ENCODE data around the gene NIN.

The NIN gene

DNA sequence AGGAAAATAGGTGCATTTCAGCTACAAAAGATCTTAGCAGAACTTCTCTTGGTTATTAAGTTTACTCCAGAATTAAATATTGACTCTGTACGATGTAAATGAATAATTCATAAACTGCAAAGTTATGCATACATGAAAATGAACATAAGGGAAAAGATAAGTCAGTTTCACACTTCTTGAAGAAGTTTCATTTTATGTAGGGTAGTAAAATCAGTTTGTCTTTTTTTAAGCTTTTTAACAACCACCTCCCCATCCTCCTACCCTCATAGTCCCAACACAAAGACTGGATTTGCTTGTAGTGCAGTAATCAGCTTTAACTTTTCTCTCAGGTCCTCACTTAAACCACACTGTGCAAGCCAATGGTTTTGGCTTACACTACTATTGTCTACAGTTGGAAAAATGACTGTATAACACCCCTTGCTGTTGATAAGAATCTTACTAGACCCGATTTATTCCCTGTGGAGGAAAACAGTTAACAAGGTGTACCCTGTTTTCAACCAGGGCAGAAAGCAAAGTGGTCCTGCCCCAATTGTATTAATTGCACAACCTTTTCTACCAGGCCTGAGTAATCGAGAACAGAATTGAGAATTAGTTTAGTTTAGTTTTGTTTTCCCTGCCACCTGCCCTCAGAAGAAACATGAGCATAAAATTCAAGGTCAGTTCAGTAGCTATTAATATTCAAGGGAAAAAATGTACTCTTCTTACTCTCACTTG lies 44.1 kb downstream of the NIN start:
- DNase-seq: no peak

DNA sequence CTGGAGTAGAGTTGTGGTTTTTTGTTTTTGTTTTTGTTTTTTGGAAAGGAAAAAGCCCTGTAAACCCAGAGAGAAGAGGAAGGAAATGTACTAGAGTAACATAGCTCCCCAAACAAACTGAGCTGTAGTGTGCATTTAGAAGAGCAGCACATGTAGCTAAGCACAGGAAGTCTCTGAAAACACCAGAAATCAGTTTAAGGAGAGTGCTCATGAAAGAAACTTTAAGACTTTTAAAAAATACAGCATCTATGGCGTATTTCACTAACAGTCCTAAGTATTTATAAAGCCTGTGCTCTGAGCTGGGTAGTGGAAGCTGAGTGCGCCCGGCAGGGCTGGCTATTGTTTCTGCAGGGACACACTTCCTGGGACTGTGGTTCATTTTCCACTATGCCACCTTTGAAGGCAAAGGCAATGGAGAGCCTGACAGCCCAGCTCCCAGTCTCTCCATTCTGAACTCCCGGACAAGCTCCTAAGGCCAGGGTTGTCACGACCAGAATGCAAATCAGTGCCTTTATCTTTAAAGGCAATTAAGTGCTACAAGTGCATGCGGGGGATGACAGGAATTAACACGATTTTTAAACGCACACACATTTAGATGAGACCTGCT lies 45.4 kb downstream of the NIN start:
- DNase-seq: no peak

DNA sequence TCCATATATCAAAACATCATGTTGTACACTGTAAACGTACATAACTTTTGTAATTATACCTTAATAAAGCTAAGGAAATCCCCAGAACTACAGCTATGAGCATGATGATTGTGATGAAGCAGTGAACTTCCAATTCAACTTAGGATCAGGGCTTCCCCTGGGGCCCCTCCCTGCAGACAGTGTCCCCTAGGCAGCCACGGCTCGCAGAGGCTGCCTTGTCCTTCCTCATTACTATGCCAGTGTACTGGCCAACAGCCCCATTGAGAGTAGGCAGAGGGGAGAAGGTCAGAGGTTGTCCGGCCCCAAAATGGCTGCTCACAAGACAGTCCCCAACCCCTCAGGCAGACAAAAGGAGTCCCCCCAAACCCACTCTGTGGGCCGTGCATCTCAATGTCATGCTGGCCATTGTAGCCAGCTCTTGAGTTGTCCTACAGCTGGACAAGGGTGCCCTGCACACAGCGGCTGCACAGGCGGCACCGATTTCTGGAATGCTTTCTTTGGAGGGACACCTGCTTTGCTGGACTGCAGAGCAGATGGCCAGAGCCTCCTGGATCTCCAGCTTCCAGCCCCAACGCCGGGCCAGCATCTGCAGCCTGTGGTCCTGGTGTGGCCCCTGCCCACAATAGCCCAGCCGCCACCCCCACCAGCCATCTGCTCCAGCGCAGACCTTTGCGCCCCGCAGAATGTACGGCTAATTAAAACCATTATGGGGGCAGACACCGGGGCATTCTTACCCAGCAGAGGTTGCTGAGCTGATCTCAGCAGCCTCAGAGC lies 46.1 kb downstream of the NIN start:
- DNase-seq: no peak

GRCh38 chr14:50783563-50783962 lies 47.4 kb downstream of the NIN start:
- DNase-seq: no peak

DNA sequence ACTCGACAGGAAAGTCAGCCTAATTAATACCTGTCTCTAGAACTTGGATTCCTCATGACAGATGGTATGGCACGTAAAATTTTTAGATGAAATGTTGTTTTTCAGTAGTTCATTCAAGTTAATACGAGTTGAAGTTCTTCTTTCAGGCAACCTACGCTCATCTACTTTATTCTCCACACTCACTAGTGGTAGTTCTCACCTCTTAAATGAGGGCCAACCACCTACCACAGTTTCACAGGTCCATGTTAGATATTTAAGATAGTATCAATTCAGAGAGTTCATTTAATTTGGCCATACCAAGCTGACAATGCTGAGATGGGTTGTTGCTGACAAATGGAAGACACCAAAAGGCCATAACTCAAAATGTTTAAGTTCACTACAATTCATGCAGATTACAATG lies 50.6 kb downstream of the NIN start:
- DNase-seq: no peak

DNA sequence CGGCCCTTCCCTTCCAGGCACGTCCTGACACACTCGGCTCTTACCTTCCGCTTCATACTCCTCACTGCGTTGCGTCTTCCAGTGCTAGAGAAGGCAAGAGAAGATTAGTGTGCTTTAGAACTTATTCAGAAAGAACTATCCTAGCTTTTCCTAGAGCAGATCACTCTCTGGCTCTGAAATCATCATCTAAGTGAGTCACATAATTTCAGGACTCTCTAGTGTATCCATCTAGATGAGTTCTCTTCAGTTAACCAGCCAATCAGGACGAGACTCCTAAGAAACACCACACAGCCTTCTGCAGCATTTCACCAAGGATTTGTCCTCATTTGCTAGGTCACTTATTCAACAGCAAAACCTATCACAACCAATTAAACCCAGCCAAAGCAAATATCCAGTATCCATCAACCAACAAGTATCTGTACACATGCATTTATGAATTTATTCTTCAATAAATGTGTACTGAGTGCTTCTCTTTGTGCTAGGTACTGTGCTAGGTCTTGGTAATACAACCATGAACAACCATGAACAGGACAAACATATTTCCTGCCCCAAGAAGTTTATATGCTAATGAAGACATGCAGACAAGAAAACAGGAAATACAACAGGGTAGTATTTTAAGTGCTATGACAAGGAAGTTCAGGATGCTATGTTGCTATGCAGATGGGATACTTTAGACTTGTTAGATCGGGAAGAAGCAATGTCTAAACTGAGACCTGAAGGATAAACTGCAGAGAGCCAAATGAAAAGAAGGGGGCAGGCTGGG lies 52.1 kb downstream of the NIN start:
- DNase-seq: no peak

DNA sequence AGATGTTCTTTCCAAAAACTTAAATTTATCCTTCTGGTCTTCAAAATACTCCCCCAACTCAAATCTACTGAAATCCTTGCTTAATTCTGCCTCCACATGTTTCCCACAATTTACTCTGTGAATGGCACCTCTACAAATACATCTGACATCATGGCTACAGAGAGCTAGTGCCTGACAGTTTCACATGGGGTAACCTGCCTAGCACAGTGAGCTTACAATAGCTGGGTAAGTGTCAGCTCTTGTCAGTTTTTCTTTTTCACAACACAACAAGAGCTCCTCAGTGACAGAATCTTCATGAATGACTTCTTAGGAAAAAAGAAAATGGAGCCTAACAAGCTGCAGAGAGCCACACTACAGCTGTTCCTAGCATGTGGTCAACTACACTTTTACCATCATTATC lies 54.4 kb downstream of the NIN start:
- DNase-seq: no peak

- peak; percentile 96 for DNase-seq
Observed at GRCh38 chr14:50775357-50775756, 55.6 kb downstream of the NIN start.

GRCh38 chr14:50774542-50775267 lies 56.3 kb downstream of the NIN start:
- no peak for DNase-seq

DNA sequence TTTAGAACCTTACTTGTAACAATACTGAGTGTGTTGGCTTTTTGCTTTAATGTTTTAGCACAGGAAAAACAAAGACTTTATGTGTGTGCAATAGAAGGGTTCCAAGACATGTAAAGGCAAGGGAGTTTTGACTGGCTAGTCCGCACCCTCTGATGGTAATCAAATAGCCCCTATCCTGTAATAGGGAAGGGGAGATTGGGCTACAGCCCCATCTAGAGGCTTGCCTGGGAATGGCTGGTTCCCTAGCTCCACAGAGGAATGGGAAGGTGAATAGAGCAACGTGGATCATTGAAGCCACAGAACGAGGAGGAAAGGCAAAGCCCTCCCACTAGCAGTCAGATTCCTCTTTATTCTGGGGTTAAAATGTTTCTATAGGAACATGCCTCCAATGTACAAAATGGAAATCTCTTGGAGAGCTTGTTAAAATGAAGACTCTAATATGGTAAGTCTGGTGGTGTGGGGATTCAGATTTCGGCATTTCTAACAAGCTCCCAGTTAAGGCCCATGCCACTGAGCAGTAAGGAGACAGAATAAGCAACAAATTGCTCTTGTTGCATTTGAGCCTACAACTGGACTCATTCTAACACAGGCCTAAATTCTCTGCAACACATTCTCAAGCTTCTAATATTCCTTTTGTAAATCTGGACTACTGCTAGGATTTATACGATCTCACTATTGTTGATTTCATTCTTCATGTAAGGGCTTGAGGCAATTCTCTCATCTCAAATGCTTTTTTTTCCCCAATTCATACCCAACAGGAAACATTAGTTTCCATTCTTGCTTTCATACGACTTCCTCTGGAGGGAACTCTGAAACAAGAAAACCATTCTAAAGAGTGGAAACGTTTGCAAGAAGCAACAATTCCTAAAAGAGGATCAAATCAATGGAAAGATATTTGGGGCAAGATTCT lies 57.1 kb downstream of the NIN start:
- peak; percentile 73 for DNase-seq

DNA sequence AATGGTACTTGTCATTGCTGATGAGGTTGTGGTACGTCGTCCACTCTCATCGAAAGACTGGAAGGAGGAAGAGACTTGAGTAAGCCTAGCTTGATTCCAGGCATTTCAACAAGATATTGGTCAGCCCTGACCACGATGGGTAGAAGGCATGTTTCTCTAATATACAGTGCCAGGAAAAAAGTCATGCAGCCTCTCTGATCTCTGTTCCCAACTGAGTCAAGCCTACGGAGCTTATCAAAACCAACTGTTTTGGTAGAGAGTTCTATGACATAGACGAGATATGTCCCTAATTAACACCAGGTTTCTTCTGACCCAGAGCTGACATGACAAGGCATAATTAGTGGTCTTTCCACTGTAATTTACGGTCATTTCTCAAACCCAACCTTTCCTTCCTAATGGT lies 58.5 kb downstream of the NIN start:
- peak; percentile 20 for DNase-seq

- no peak for DNase-seq
Observed at GRCh38 chr14:50770586-50770985, 60.4 kb downstream of the NIN start.

GRCh38 chr14:50769863-50770500 lies 61.0 kb downstream of the NIN start:
- no peak for DNase-seq

- DNase-seq: peak; percentile 73
Observed at GRCh38 chr14:50768680-50769079, 62.3 kb downstream of the NIN start.

DNA sequence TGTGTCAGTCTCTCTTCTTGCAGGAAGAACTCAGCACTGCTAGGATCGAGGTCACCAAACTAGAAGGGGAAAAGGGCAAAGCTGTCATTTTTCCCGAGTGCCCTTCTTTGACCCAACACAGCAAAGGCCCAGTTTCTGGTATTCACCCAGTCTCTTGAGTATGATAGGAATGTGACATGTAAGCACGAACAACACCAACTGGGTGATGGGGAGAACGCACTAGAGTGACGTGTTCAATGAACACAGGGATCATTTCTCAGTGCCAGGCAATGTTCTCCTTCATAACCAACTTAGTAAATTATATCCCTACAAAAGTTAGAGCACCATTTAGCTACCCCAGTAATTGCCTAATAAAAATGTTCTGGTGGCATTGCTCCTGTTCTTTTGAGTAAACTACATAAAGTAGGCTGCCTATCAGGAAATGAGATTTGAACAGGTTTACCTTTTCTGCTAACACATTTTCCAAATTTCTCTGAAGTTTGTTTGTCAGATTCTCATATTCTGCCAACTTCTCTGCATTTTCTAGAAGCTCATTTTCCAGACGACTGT lies 64.5 kb downstream of the NIN start:
- peak; percentile 81 for DNase-seq

DNA sequence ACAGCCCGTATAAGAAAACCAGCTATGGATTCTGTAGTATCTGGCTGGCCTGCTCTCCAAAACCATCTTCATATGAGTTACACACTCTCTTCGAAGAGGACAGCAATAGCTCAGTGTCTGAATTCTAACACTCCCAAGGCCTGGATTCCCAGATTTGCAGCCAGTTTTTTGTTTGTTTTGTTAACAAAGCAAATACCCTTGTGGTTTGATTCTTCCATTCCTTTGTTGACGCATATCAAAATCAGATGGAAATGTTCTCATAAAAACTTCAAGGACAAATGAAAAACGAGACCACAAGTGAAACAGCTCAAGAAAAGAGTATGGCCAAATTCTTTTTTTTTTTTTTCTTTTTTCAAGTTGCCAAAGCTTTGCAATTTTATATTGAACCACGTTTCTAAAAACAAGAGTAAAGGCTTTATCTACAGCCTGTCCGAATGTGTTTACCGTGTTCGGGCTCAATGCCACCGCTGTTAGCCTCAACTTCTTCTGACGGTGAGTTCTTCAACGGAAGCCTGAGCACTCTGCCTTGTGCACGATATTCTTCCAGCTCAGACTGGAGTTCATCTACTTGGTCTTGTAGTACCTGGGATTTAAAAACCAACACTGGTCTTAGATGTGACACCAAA lies 67.5 kb downstream of the NIN start:
- DNase-seq: peak; percentile 98

- DNase-seq: no peak
Observed at GRCh38 chr14:50762931-50763300, 68.0 kb downstream of the NIN start.

DNA sequence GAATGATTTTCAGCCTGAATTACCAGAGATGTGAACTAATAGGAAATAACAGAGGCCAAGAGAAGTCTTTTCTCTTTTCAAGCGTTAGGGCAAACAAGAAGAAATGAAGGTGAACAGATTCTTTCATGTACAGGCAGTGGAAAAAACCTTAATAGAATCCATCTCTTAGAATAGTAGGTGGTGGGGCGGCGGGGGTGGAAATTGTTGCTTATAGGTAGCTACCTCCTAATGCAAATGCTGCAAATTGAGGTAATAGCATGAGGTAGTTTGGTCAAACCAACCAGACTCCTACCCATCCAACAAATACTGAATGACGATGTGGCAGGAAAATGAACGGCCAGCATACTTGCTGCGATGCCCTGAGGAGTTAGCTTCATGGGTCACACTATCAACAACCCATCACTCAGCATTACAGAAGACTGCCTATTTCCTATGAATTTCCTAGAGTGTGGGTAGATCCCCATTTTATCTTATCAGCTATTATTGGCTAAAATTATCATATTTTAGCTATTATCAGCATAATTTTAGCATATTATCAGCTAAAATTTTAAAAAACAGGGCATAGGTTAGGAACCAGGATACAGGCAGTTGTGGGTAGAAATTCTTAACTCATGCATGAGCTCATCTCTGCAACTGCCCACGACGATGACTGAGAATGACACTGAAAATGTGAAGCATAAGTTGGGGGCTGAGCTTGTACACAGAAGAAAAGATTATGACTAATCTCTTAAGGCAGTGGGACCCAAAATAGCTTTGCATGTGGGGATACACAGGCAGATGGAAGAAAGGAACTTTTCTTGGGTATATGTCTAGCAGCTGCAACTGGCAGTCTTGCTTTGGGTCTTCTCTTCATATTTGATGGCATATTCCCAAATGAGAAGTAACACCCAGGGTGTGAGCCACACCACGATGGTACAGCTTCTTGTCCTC lies 68.7 kb downstream of the NIN start:
- DNase-seq: peak; percentile 94
